CD4-positive, alpha-beta T cell (primary cell): ENCODE data around the gene GOLGA6L10. TPM values are rescaled to one million over a fixed set of nuclear protein-coding genes. Genes with fewer than 3 reads are reported as not detected.
"Not testable (repeated sequence)": the region's sequence is repeated elsewhere in the genome, so short reads cannot be mapped to it uniquely, and the experiment has no call there.

Experiments used
- ATAC-seq: fragments of 200-7000 bp; cut with Tn5 transposase; one replicate; pipeline ENCODE4 v1.10.0; 2022; ENCODE audit warnings: mild to moderate bottlenecking; ENCODE audit not compliant: poor library complexity
- CTCF ChIA-PET: fragments of 350-600 bp; sonication (Branson Sonifier 250); formaldehyde crosslinking; loops from one replicate; lab custom pipeline; 2021; ENCODE audit warnings: antibody characterized with exemption, inconsistent platforms; lab: Charles Lee
- POLR2A ChIA-PET: fragments of 350-600 bp; sonication (Branson Sonifier 250); formaldehyde crosslinking; loops from one replicate; lab custom pipeline; 2021; ENCODE audit warnings: antibody characterized with exemption, inconsistent platforms; lab: Charles Lee
- DNase-seq, 14 experiments: peaks; one replicate each; pipeline ENCODE4 v3.0.0-alpha.2; 2013 to 2020; ENCODE audit warnings: mixed read lengths in 2 of 14
- H3K27ac ChIP-seq, 2 donors: one replicate each; pipeline versions ENCODE4 v1.5.1 to v1.7.0; 2013; ENCODE audit warnings: low read length in 2 of 2, low read depth in 1 of 2, mild to moderate bottlenecking in 1 of 2
- H3K27me3 ChIP-seq, 2 experiments: 1 replicate in 1 of 2; 2 replicates in 1 of 2; pipeline versions ENCODE4 v1.6.1 to v1.7.0; 2013; ENCODE audit warnings: low read length in 2 of 2, control low read depth in 1 of 2, mild to moderate bottlenecking in 1 of 2, moderate library complexity in 1 of 2; ENCODE audit not compliant: insufficient read depth in 2 of 2, control insufficient read depth in 1 of 2
- H3K36me3 ChIP-seq: one replicate; pipeline ENCODE4 v1.6.1; 2013; ENCODE audit warnings: low read length, control low read depth; ENCODE audit not compliant: insufficient read depth
- H3K4me1 ChIP-seq: one replicate; pipeline ENCODE4 v1.6.1; 2013; ENCODE audit warnings: low read length, control low read depth; ENCODE audit not compliant: insufficient read depth
- H3K4me3 ChIP-seq: one replicate; pipeline ENCODE4 v1.5.1; 2013; ENCODE audit warnings: mild to moderate bottlenecking, low read length, moderate library complexity
- H3K9me3 ChIP-seq, 2 experiments: 1 replicate in 1 of 2; 2 replicates in 1 of 2; pipeline versions ENCODE4 v1.6.1 to v1.7.0; 2013; ENCODE audit warnings: low read length in 2 of 2, mild to moderate bottlenecking in 2 of 2, control low read depth in 1 of 2, moderate library complexity in 1 of 2; ENCODE audit not compliant: control insufficient read depth in 1 of 2, insufficient read depth in 1 of 2
- H3K27ac Mint-ChIP-seq: one replicate; pipeline ENCODE4 v1.8.0; 2020; ENCODE audit warnings: mixed read lengths
- H3K27me3 Mint-ChIP-seq: one replicate; pipeline ENCODE4 v1.8.0; 2021; ENCODE audit warnings: mixed read lengths
- H3K36me3 Mint-ChIP-seq: one replicate; pipeline ENCODE4 v1.8.0; 2021; ENCODE audit warnings: low read depth, mixed read lengths
- H3K4me1 Mint-ChIP-seq: one replicate; pipeline ENCODE4 v1.8.0; 2021; ENCODE audit warnings: low read depth, mixed read lengths
- H3K4me3 Mint-ChIP-seq: one replicate; pipeline ENCODE4 v1.8.0; 2020; ENCODE audit warnings: mild to moderate bottlenecking, mixed read lengths
- H3K9me3 Mint-ChIP-seq: one replicate; pipeline ENCODE4 v1.8.0; 2020; ENCODE audit warnings: mixed read lengths
- CTCF ChIP-seq: fragments of 200-600 bp; IDR thresholded peaks from one replicate; pipeline ENCODE4 v1.8.0; 2022; ENCODE audit warnings: antibody characterized with exemption, mild to moderate bottlenecking
- intact Hi-C, 2 experiments: fragments of 100-400 bp; cut with DNase I in 1 of 2; cut with micrococcal nuclease in 1 of 2; formaldehyde crosslinking; loops; one replicate each; pipeline versions ENCODE4 v1.15.1 to v1.9.0; 2023 to 2025; cut with DNase I, micrococcal nuclease
- total RNA-seq, 174 experiments: library from RNA in 2 of 174; stranded (reverse) in 2 of 174; gene quantifications; one replicate each; pipeline ENCODE4 v1.2.3 and lab custom pipeline; 2021 to 2026

The GOLGA6L10 gene
- total RNA-seq, 2 experiments from 2014 or later: 0.93 to 1.1 TPM

GRCh38 chr15:82393671-82394070 is 44.4 kb upstream of the GOLGA6L10 start:
- DNase-seq (no peak), ATAC-seq (no peak)
- ChIA-PET POLR2A (no interaction called here), CTCF (no interaction called here)
- H3K4me1 Mint-ChIP-seq: peaks cover 13% of the 10 kb centered on the region
- TF ChIP-seq CTCF: no peak
- Histone ChIP-seq H3K9me3 (no peaks in the 10 kb centered on the region), H3K27ac (no peak overlapping the region), H3K4me1 (no peaks in the 10 kb centered on the region), H3K27me3 (no peaks in the 10 kb centered on the region), H3K4me3 (no peak overlapping the region), H3K36me3 (no peaks in the 10 kb centered on the region)
- no peaks in the 10 kb centered on the region for H3K9me3 Mint-ChIP-seq
- H3K27ac Mint-ChIP-seq: no peak overlapping the region
- no peak overlapping the region for H3K4me3 Mint-ChIP-seq
- H3K27me3 Mint-ChIP-seq: no peaks in the 10 kb centered on the region
- intact Hi-C loops: no loop called here
- H3K36me3 Mint-ChIP-seq: no peaks in the 10 kb centered on the region

GRCh38 chr15:82392077-82392476 is 42.8 kb upstream of the GOLGA6L10 start:
- H3K27ac Mint-ChIP-seq, H3K4me3 ChIP-seq, H3K27me3 ChIP-seq, ATAC-seq, POLR2A ChIA-PET, H3K27me3 Mint-ChIP-seq, H3K4me1 Mint-ChIP-seq, H3K9me3 ChIP-seq, H3K4me1 ChIP-seq, H3K27ac ChIP-seq, H3K36me3 Mint-ChIP-seq, H3K9me3 Mint-ChIP-seq, DNase-seq, H3K4me3 Mint-ChIP-seq, CTCF ChIA-PET, H3K36me3 ChIP-seq, intact Hi-C loops: not testable (repeated sequence)

- H3K27ac ChIP-seq, H3K4me3 Mint-ChIP-seq, DNase-seq, H3K36me3 ChIP-seq, H3K27ac Mint-ChIP-seq, H3K27me3 ChIP-seq, H3K9me3 ChIP-seq, H3K4me1 Mint-ChIP-seq, H3K4me1 ChIP-seq, H3K27me3 Mint-ChIP-seq, H3K9me3 Mint-ChIP-seq, CTCF ChIA-PET, H3K36me3 Mint-ChIP-seq, intact Hi-C loops, H3K4me3 ChIP-seq, ATAC-seq, POLR2A ChIA-PET: not testable (repeated sequence)
These were observed 40.9 kb upstream of the GOLGA6L10 start for GRCh38 chr15:82390152-82390551.

GRCh38 chr15:82387209-82387608 is 37.9 kb upstream of the GOLGA6L10 start:
- H3K4me3 Mint-ChIP-seq, H3K9me3 Mint-ChIP-seq, CTCF ChIA-PET: not testable (repeated sequence)

GRCh38 chr15:82381330-82381955 is 32.2 kb upstream of the GOLGA6L10 start:
- CTCF ChIA-PET, H3K4me3 Mint-ChIP-seq, H3K9me3 Mint-ChIP-seq, H3K9me3 ChIP-seq, H3K27me3 ChIP-seq, H3K36me3 ChIP-seq, H3K36me3 Mint-ChIP-seq, H3K27ac Mint-ChIP-seq, H3K4me1 Mint-ChIP-seq, H3K27me3 Mint-ChIP-seq, H3K27ac ChIP-seq, DNase-seq, intact Hi-C loops, POLR2A ChIA-PET, ATAC-seq, H3K4me1 ChIP-seq, H3K4me3 ChIP-seq: not testable (repeated sequence)

More at GRCh38 chr15:82387209-82387608, 37.9 kb upstream of the GOLGA6L10 start:
- H3K36me3 ChIP-seq, POLR2A ChIA-PET, H3K4me1 ChIP-seq, H3K36me3 Mint-ChIP-seq, H3K27me3 ChIP-seq, H3K27ac ChIP-seq, ATAC-seq, H3K27me3 Mint-ChIP-seq, H3K9me3 ChIP-seq, H3K4me1 Mint-ChIP-seq, H3K4me3 ChIP-seq, DNase-seq, intact Hi-C loops, H3K27ac Mint-ChIP-seq: not testable (repeated sequence)
